ENCODE data around the gene ATG4B.

The ATG4B gene

GRCh38 chr2:241689306-241689705 is 51.8 kb downstream of the ATG4B start:
- Histone ChIP-seq H3K27me3 (ENCODE audit: low read depth) (no peaks in the 10 kb centered on the region), H3K36me3 (replicated peaks) (peaks cover 47% of the 10 kb centered on the region), H3K4me1 (peaks cover 15% of the 10 kb centered on the region), H3K4me3 (no peak overlapping the region), H3K9me3 (no peaks in the 10 kb centered on the region)
- no peak for DNase-seq (ENCODE audit: low spot score in 2 of 2)
- in situ Hi-C loops (cut with MboI; ENCODE audit: low sequenced_read_pairs): no loop called here

GRCh38 chr2:241690202-241690717 is 52.8 kb downstream of the ATG4B start:
- Histone ChIP-seq H3K27me3 (ENCODE audit: low read depth) (no peaks in the 10 kb centered on the region), H3K4me1 (peaks cover 11% of the 10 kb centered on the region), H3K4me3 (no peak overlapping the region), H3K36me3 (replicated peaks) (peaks cover 40% of the 10 kb centered on the region), H3K9me3 (no peaks in the 10 kb centered on the region)
- in situ Hi-C loops (cut with MboI; ENCODE audit: low sequenced_read_pairs): no loop called here
- no peak for DNase-seq (ENCODE audit: low spot score in 2 of 2)

- no peak for DNase-seq (ENCODE audit: low spot score in 2 of 2)
- peaks cover 3% of the 10 kb centered on the region for H3K4me1 ChIP-seq
- in situ Hi-C loops (cut with MboI; ENCODE audit: low sequenced_read_pairs): no loop called here
- peaks cover 35% of the 10 kb centered on the region for H3K36me3 ChIP-seq (replicated peaks)
- no peaks in the 10 kb centered on the region for H3K9me3 ChIP-seq
- H3K4me3 ChIP-seq: no peak overlapping the region
- no peaks in the 10 kb centered on the region for H3K27me3 ChIP-seq (ENCODE audit: low read depth)
Observed at GRCh38 chr2:241692448-241692847, 55.0 kb downstream of the ATG4B start.

- no peak overlapping the region for H3K4me3 ChIP-seq
- no peak for DNase-seq (ENCODE audit: low spot score in 2 of 2)
- peaks cover 8% of the 10 kb centered on the region for H3K4me1 ChIP-seq
- in situ Hi-C loops (cut with MboI; ENCODE audit: low sequenced_read_pairs): no loop called here
- H3K9me3 ChIP-seq: no peaks in the 10 kb centered on the region
- peaks cover 23% of the 10 kb centered on the region for H3K36me3 ChIP-seq (replicated peaks)
- no peaks in the 10 kb centered on the region for H3K27me3 ChIP-seq (ENCODE audit: low read depth)
Observed at GRCh38 chr2:241695651-241696050, 58.2 kb downstream of the ATG4B start.

GRCh38 chr2:241701149-241701398 is 63.6 kb downstream of the ATG4B start:
- peak overlapping the region; percentile 82 for H3K4me3 ChIP-seq
- no peaks in the 10 kb centered on the region for H3K27me3 ChIP-seq (ENCODE audit: low read depth)
- H3K4me1 ChIP-seq: peaks cover 14% of the 10 kb centered on the region
- H3K9me3 ChIP-seq: no peaks in the 10 kb centered on the region
- no peak for DNase-seq (ENCODE audit: low spot score in 2 of 2)
- in situ Hi-C loops (cut with MboI; ENCODE audit: low sequenced_read_pairs): no loop called here
- peaks cover 17% of the 10 kb centered on the region for H3K36me3 ChIP-seq (replicated peaks)

- in situ Hi-C loops (cut with MboI; ENCODE audit: low sequenced_read_pairs): no loop called here
Observed at GRCh38 chr2:241701399-241702154, 64.1 kb downstream of the ATG4B start, which contains the start of gene ING5. Gene ING5 (plus strand): TSS chr2:241702039. CDS start chr2:241702066, 27 bp downstream.

GRCh38 chr2:241702155-241703031 is 64.9 kb downstream of the ATG4B start:
- Histone ChIP-seq H3K27me3 (ENCODE audit: low read depth) (no peaks in the 10 kb centered on the region), H3K9me3 (no peaks in the 10 kb centered on the region), H3K36me3 (replicated peaks) (peaks cover 27% of the 10 kb centered on the region), H3K4me3 (peak overlapping the region; percentile 82), H3K4me1 (peaks cover 14% of the 10 kb centered on the region)
- DNase-seq (ENCODE audit: low spot score in 2 of 2): peak; percentile 80 to 92
- in situ Hi-C loops (cut with MboI; ENCODE audit: low sequenced_read_pairs): no loop called here

More at GRCh38 chr2:241701399-241702154, 64.1 kb downstream of the ATG4B start, which contains the start of gene ING5:
- Histone ChIP-seq H3K4me3 (peak within 1 kb of the TSS; percentile 82), H3K4me1 (peaks cover 14% of the 10 kb centered on the region), H3K36me3 (replicated peaks) (peaks cover 21% of the 10 kb centered on the region), H3K27me3 (ENCODE audit: low read depth) (no peaks in the 10 kb centered on the region), H3K9me3 (no peaks in the 10 kb centered on the region)
- DNase-seq (ENCODE audit: low spot score in 2 of 2): peak; percentile 82 to 96

GRCh38 chr2:241703032-241703604 is 65.6 kb downstream of the ATG4B start:
- Histone ChIP-seq H3K36me3 (replicated peaks) (peaks cover 33% of the 10 kb centered on the region), H3K4me1 (peaks cover 14% of the 10 kb centered on the region), H3K4me3 (peak overlapping the region; percentile 53), H3K27me3 (ENCODE audit: low read depth) (no peaks in the 10 kb centered on the region), H3K9me3 (no peaks in the 10 kb centered on the region)
- in situ Hi-C loops (cut with MboI; ENCODE audit: low sequenced_read_pairs): no loop called here
- DNase-seq (ENCODE audit: low spot score in 2 of 2): no peak

GRCh38 chr2:241706537-241706936 is 69.0 kb downstream of the ATG4B start:
- Histone ChIP-seq H3K4me3 (no peak overlapping the region), H3K36me3 (replicated peaks) (peaks cover 59% of the 10 kb centered on the region), H3K4me1 (peaks cover 5% of the 10 kb centered on the region; the same call in 1 of the 2 replicates), H3K9me3 (no peaks in the 10 kb centered on the region), H3K27me3 (ENCODE audit: low read depth) (no peaks in the 10 kb centered on the region)
- in situ Hi-C loops (cut with MboI; ENCODE audit: low sequenced_read_pairs): no loop called here
- DNase-seq (ENCODE audit: low spot score in 2 of 2): no peak

- Histone ChIP-seq H3K36me3 (replicated peaks) (peaks cover 76% of the 10 kb centered on the region), H3K9me3 (no peaks in the 10 kb centered on the region), H3K4me3 (no peak overlapping the region), H3K4me1 (no peaks in the 10 kb centered on the region), H3K27me3 (ENCODE audit: low read depth) (no peaks in the 10 kb centered on the region)
- in situ Hi-C loops (cut with MboI; ENCODE audit: low sequenced_read_pairs): no loop called here
- no peak for DNase-seq (ENCODE audit: low spot score in 2 of 2)
Observed at GRCh38 chr2:241708879-241709278, 71.4 kb downstream of the ATG4B start.

- peaks cover 43% of the 10 kb centered on the region for H3K36me3 ChIP-seq (replicated peaks)
- DNase-seq (ENCODE audit: low spot score in 2 of 2): no peak
- in situ Hi-C loops (cut with MboI; ENCODE audit: low sequenced_read_pairs): no loop called here
Observed at GRCh38 chr2:241719093-241719492, 81.6 kb downstream of the ATG4B start.

GRCh38 chr2:241720099-241720498 is 82.6 kb downstream of the ATG4B start:
- Histone ChIP-seq H3K36me3 (replicated peaks) (peaks cover 39% of the 10 kb centered on the region), H3K4me1 (no peaks in the 10 kb centered on the region), H3K27me3 (ENCODE audit: low read depth) (no peaks in the 10 kb centered on the region), H3K9me3 (no peaks in the 10 kb centered on the region), H3K4me3 (no peak overlapping the region)
- no peak for DNase-seq (ENCODE audit: low spot score in 2 of 2)
- in situ Hi-C loops (cut with MboI; ENCODE audit: low sequenced_read_pairs): no loop called here

More at GRCh38 chr2:241719093-241719492, 81.6 kb downstream of the ATG4B start:
- Histone ChIP-seq H3K4me3 (no peak overlapping the region), H3K9me3 (no peaks in the 10 kb centered on the region), H3K27me3 (ENCODE audit: low read depth) (no peaks in the 10 kb centered on the region), H3K4me1 (no peaks in the 10 kb centered on the region)

- Histone ChIP-seq H3K36me3 (replicated peaks) (peaks cover 39% of the 10 kb centered on the region), H3K4me1 (no peaks in the 10 kb centered on the region), H3K9me3 (no peaks in the 10 kb centered on the region), H3K4me3 (no peak overlapping the region), H3K27me3 (ENCODE audit: low read depth) (no peaks in the 10 kb centered on the region)
- DNase-seq (ENCODE audit: low spot score in 2 of 2): no peak
- in situ Hi-C loops (cut with MboI; ENCODE audit: low sequenced_read_pairs): no loop called here
Observed at GRCh38 chr2:241720560-241720959, 83.1 kb downstream of the ATG4B start.

GRCh38 chr2:241721852-241722251 is 84.4 kb downstream of the ATG4B start:
- in situ Hi-C loops (cut with MboI; ENCODE audit: low sequenced_read_pairs): no loop called here
- no peak overlapping the region for H3K4me3 ChIP-seq
- no peak for DNase-seq (ENCODE audit: low spot score in 2 of 2)
- no peaks in the 10 kb centered on the region for H3K4me1 ChIP-seq
- no peaks in the 10 kb centered on the region for H3K27me3 ChIP-seq (ENCODE audit: low read depth)
- peaks cover 35% of the 10 kb centered on the region for H3K36me3 ChIP-seq (replicated peaks)
- no peaks in the 10 kb centered on the region for H3K9me3 ChIP-seq
